HL-60 (cell line): Measurements from ENCODE around the gene HVCN1.
A peak's percentile ranks its signal among the peaks of the same experiment; 100 is the strongest.

Source experiments
- DNase-seq, 2 experiments: peaks; one replicate each; pipeline ENCODE4 v3.0.0-alpha.2; 2010 to 2020; ENCODE audit warnings: low read depth in 1 of 2, low spot score in 1 of 2
- H3K27ac ChIP-seq: fragments of 250-450 bp; sonication (Bioruptor Pico); replicated peaks from 2 replicates; pipeline ENCODE4 v1.5.1; 2020; ENCODE audit warnings: mild to moderate bottlenecking, moderate library complexity
- H3K27me3 ChIP-seq: fragments of 250-450 bp; sonication (Bioruptor Pico); 2 replicates; pipeline ENCODE4 v1.5.1; 2021; ENCODE audit warnings: mild to moderate bottlenecking, moderate library complexity; ENCODE audit not compliant: insufficient read depth, poor library complexity, severe bottlenecking
- H3K4me3 ChIP-seq: replicated peaks from 2 replicates; pipeline ENCODE4 v1.5.1; 2011; ENCODE audit warnings: mild to moderate bottlenecking, control low read depth, low read length; ENCODE audit not compliant: insufficient read depth
- GABPA ChIP-seq: IDR thresholded peaks from 2 replicates; pipeline ENCODE4 v1.6.1; 2012; ENCODE audit warnings: low read depth
- POLR2AphosphoS5 ChIP-seq: IDR thresholded peaks from 2 replicates; pipeline ENCODE4 v1.6.1; 2012; ENCODE audit warnings: low read depth
- REST ChIP-seq: IDR thresholded peaks from 2 replicates; pipeline ENCODE4 v1.6.1; 2012; ENCODE audit warnings: low read depth; ENCODE audit not compliant: insufficient replicate concordance
- SPI1 ChIP-seq: IDR thresholded peaks from 2 replicates; pipeline ENCODE4 v1.6.1; 2012; ENCODE audit warnings: low read depth, mild to moderate bottlenecking, borderline replicate concordance
- TF ChIP-seq, protein P1 (sequence below): IDR thresholded peaks from one replicate; pipeline ENCODE4 v1.5.1; 2011; ENCODE audit warnings: low read length, control low read depth, inconsistent platforms; ENCODE audit not compliant: insufficient read depth

HVCN1 gene

DNA sequence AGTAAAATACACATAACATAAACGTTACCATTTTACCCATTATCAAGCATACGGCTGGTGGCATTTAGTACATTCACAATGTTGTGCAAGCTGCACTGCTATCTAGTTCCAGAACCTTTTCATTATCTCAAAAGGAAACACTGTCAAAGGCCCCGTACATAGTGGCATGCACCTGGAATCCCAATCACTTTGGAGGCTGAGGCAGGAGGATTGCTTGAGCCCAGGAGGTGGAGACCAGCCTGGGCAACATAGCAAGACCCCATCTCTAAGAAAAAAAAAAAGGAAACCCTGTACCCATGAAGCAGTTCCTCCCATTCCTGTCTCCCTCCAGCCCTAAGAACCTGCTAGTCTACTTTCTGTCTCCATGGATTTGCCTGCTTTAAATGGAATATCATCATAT lies 7.4 kb upstream of the HVCN1 start:
- H3K27ac ChIP-seq = no peak overlapping the region
- no peak for DNase-seq
- no peaks in the 10 kb centered on the region for H3K27me3 ChIP-seq
- TF ChIP-seq REST (no peak), POLR2AphosphoS5 (no peak)
- no peak overlapping the region for H3K4me3 ChIP-seq

- H3K4me3 ChIP-seq = no peak overlapping the region
- DNase-seq = peak in 1 of 2 experiments; percentile 59
- TF ChIP-seq SPI1 = peak; percentile 68; the same call in 1 of the 2 replicates
- TF ChIP-seq, protein P1, sequence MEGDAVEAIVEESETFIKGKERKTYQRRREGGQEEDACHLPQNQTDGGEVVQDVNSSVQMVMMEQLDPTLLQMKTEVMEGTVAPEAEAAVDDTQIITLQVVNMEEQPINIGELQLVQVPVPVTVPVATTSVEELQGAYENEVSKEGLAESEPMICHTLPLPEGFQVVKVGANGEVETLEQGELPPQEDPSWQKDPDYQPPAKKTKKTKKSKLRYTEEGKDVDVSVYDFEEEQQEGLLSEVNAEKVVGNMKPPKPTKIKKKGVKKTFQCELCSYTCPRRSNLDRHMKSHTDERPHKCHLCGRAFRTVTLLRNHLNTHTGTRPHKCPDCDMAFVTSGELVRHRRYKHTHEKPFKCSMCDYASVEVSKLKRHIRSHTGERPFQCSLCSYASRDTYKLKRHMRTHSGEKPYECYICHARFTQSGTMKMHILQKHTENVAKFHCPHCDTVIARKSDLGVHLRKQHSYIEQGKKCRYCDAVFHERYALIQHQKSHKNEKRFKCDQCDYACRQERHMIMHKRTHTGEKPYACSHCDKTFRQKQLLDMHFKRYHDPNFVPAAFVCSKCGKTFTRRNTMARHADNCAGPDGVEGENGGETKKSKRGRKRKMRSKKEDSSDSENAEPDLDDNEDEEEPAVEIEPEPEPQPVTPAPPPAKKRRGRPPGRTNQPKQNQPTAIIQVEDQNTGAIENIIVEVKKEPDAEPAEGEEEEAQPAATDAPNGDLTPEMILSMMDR = no peak
- H3K27ac ChIP-seq = peak overlapping the region; percentile 68
- H3K27me3 ChIP-seq = no peaks in the 10 kb centered on the region
These were observed 5.5 kb upstream of the HVCN1 start for GRCh38 chr12:110694330-110694901.

DNA sequence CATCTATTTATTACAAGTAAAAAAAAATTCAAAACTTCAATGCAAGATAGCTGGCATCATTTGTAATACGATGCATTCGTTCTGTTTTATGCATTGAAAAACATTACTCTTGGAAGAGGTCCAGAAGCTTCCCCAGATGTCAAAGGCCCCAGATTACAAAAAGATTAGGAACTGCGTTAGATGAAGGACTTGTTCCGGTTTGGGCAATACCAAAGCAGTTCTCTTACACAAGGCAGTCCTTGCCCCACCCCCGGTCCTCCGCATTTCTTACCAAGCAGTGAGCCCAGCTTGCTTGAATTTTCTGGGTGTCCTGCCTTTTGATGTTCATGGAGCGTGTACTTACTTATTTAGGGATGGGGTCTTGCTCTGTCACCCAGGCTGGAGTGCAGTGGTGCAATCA lies 4.8 kb upstream of the HVCN1 start:
- DNase-seq = peak; percentile 90 to 95
- Histone ChIP-seq H3K27me3 (no peaks in the 10 kb centered on the region), H3K4me3 (no peak overlapping the region), H3K27ac (peak overlapping the region; percentile 68)
- peak; percentile 50 for TF ChIP-seq GABPA
- no peak for TF ChIP-seq REST
- TF ChIP-seq SPI1 = peak; percentile 42; the same call in 1 of the 2 replicates
- TF ChIP-seq POLR2AphosphoS5 = peak; percentile 85

- no peak overlapping the region for H3K4me3 ChIP-seq
- no peak for DNase-seq
- no peaks in the 10 kb centered on the region for H3K27me3 ChIP-seq
- peak overlapping the region; percentile 71 for H3K27ac ChIP-seq
- TF ChIP-seq REST (no peak), SPI1 (no peak), GABPA (no peak), POLR2AphosphoS5 (no peak)
- TF ChIP-seq, protein P1 = no peak
These were observed 1.2 kb upstream of the HVCN1 start for GRCh38 chr12:110690127-110690430.
